ENCODE measurements around the gene ZWILCH. TPM values are rescaled to one million over a fixed set of nuclear protein-coding genes. Genes with fewer than 3 reads are reported as not detected.
A peak's percentile ranks its signal among the peaks of the same experiment; 100 is the strongest.

ZWILCH gene
- total and polyA plus RNA-seq, 4 donors: 1.5 to 11.3 (median 2.9) TPM

DNA sequence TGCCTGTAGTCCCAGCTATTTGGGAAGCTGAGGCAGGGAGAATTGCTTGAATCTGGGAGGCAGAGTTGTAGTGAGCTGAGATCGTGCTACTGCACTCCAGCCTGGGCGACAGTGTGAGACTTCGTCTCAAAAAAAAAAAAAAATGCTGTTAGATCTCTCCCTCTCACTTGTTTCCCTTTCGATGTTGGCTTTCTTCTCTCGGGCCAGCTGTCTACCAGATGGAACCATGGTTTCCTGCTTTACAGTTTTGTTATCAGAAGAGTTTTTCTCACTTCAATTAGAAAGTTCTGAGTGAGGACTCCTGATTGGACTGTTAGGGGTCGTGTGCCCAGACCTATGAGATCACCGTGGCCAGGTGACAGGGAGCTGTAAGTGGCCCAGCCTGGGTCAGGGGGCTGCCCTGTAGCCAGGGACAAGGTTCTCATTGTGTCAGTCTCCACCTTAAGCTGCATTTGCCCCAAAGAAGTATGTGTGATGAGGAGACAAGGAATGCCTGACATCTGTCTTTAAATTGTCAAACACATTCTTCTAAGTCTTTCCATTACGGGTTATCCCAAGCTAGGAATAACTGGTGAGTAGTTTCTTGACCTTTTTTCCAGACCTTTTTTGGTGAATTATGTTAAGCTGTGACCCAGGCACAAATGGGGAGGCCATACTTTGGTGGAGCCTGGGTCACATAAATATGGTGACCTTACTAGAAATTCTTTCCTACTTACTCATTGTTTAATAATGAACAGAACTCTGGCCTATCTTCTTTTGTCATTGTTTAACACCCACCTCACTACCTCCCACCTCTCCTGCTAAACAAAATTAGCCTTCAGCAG lies 32.7 kb upstream of the ZWILCH start:
- WGBS: 80% methylated on average over 8 of the region's 8 CpGs
- Histone ChIP-seq H3K4me3 (ENCODE audit: low read depth in 1 of 3, low read length in 3 of 3) (no peak overlapping the region), H3K27ac (ENCODE audit: low read depth in 1 of 2, low read length in 2 of 2) (peak overlapping the region in 1 of 2 donors; percentile 16), H3K27me3 (ENCODE audit: control insufficient read depth in 4 of 4, insufficient read depth in 4 of 4, low read length in 3 of 4) (no peaks in the 10 kb centered on the region), H3K9me3 (ENCODE audit: control insufficient read depth in 4 of 4, low read length in 3 of 4) (no peaks in the 10 kb centered on the region), H3K4me1 (ENCODE audit: control insufficient read depth in 4 of 4, insufficient read depth in 4 of 4, low read length in 3 of 4) (peaks cover 0 to 5% (median 4%) of the 10 kb centered on the region in 4 donors), H3K36me3 (ENCODE audit: control insufficient read depth in 4 of 4, insufficient read depth in 3 of 4, low read depth in 1 of 4, low read length in 3 of 4) (no peaks in the 10 kb centered on the region), H3K9ac (ENCODE audit: low read depth in 1 of 2, low read length in 2 of 2) (no peak overlapping the region)
- TF ChIP-seq NR2F2 (IDR thresholded peaks at IDR 0.05) (peak; percentile 29), JUND (IDR thresholded peaks at IDR 0.05) (peak in 1 of 2 donors; percentile 21)
- TF ChIP-seq, protein P1, sequence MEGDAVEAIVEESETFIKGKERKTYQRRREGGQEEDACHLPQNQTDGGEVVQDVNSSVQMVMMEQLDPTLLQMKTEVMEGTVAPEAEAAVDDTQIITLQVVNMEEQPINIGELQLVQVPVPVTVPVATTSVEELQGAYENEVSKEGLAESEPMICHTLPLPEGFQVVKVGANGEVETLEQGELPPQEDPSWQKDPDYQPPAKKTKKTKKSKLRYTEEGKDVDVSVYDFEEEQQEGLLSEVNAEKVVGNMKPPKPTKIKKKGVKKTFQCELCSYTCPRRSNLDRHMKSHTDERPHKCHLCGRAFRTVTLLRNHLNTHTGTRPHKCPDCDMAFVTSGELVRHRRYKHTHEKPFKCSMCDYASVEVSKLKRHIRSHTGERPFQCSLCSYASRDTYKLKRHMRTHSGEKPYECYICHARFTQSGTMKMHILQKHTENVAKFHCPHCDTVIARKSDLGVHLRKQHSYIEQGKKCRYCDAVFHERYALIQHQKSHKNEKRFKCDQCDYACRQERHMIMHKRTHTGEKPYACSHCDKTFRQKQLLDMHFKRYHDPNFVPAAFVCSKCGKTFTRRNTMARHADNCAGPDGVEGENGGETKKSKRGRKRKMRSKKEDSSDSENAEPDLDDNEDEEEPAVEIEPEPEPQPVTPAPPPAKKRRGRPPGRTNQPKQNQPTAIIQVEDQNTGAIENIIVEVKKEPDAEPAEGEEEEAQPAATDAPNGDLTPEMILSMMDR (IDR thresholded peaks at IDR 0.05; ENCODE audit: low read depth, low read length, missing input control): no peak
- DNase-seq (ENCODE audit: low spot score): no peak

DNA sequence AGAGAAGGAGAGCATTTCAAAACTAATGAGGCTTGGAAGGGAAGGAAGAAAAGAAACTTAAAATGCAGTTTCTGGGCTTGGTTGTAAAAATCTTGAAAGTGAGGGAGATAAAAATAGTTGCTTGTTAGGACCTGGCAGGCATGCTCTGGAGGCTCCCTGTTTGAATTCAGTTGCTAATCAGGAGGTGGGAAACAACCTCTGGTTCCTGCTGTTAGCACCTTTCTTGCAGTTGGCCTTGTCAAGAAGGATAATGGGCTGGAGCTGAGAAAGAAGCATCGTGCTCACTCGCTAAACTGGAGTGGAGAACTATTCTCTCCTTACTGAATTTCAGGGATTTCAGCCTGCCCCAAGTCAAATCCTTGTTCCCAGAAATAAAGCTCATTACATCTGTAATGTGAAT lies 31.0 kb upstream of the ZWILCH start:
- DNase-seq (ENCODE audit: low spot score): no peak
- Histone ChIP-seq H3K36me3 (ENCODE audit: control insufficient read depth in 4 of 4, insufficient read depth in 3 of 4, low read depth in 1 of 4, low read length in 3 of 4) (no peaks in the 10 kb centered on the region), H3K9ac (ENCODE audit: low read depth in 1 of 2, low read length in 2 of 2) (no peak overlapping the region), H3K27ac (ENCODE audit: low read depth in 1 of 2, low read length in 2 of 2) (no peak overlapping the region), H3K4me3 (ENCODE audit: low read depth in 1 of 3, low read length in 3 of 3) (no peak overlapping the region), H3K27me3 (ENCODE audit: control insufficient read depth in 4 of 4, insufficient read depth in 4 of 4, low read length in 3 of 4) (no peaks in the 10 kb centered on the region), H3K4me1 (ENCODE audit: control insufficient read depth in 4 of 4, insufficient read depth in 4 of 4, low read length in 3 of 4) (peaks cover 0 to 4% (median 2%) of the 10 kb centered on the region in 4 donors), H3K9me3 (ENCODE audit: control insufficient read depth in 4 of 4, low read length in 3 of 4) (no peaks in the 10 kb centered on the region)
- TF ChIP-seq, protein P2, sequence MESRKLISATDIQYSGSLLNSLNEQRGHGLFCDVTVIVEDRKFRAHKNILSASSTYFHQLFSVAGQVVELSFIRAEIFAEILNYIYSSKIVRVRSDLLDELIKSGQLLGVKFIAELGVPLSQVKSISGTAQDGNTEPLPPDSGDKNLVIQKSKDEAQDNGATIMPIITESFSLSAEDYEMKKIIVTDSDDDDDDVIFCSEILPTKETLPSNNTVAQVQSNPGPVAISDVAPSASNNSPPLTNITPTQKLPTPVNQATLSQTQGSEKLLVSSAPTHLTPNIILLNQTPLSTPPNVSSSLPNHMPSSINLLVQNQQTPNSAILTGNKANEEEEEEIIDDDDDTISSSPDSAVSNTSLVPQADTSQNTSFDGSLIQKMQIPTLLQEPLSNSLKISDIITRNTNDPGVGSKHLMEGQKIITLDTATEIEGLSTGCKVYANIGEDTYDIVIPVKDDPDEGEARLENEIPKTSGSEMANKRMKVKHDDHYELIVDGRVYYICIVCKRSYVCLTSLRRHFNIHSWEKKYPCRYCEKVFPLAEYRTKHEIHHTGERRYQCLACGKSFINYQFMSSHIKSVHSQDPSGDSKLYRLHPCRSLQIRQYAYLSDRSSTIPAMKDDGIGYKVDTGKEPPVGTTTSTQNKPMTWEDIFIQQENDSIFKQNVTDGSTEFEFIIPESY (IDR thresholded peaks at IDR 0.05): no peak
- TF ChIP-seq SP1 (IDR thresholded peaks at IDR 0.05): no peak
- 96% methylated on average over 2 of the region's 2 CpGs for WGBS

DNA sequence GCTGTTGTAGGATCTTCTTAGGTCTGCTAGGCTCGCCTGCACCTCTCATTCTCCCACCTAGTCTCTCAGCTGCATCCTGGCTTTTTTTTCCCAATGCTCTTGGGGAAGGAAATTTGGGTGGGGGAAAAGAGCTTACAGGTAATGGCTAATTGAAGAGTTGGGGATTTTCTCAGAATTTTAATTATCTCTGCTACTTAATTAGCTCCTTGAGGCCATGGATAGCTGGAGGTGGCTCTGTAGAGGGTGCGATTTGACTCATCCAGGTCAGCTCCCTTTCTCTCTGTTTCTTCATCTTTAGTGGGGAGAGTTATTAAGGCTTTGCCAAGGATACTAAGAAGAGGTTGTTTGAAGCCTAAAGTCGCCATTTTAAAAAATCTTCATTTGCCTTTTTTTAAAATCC lies 30.2 kb upstream of the ZWILCH start:
- Histone ChIP-seq H3K4me3 (ENCODE audit: low read depth in 1 of 3, low read length in 3 of 3) (no peak overlapping the region), H3K27me3 (ENCODE audit: control insufficient read depth in 4 of 4, insufficient read depth in 4 of 4, low read length in 3 of 4) (no peaks in the 10 kb centered on the region), H3K27ac (ENCODE audit: low read depth in 1 of 2, low read length in 2 of 2) (no peak overlapping the region), H3K4me1 (ENCODE audit: control insufficient read depth in 4 of 4, insufficient read depth in 4 of 4, low read length in 3 of 4) (peaks cover 0 to 4% (median 2%) of the 10 kb centered on the region in 4 donors), H3K9me3 (ENCODE audit: control insufficient read depth in 4 of 4, low read length in 3 of 4) (no peaks in the 10 kb centered on the region), H3K9ac (ENCODE audit: low read depth in 1 of 2, low read length in 2 of 2) (no peak overlapping the region), H3K36me3 (ENCODE audit: control insufficient read depth in 4 of 4, insufficient read depth in 3 of 4, low read depth in 1 of 4, low read length in 3 of 4) (no peaks in the 10 kb centered on the region)
- no peak for DNase-seq (ENCODE audit: low spot score)
- TF ChIP-seq RAD21 (IDR thresholded peaks at IDR 0.05) (no peak), HNF4G (IDR thresholded peaks at IDR 0.05) (no peak), EGR1 (IDR thresholded peaks at IDR 0.05; ENCODE audit: low read depth in 2 of 2) (no peak), FOXA1 (IDR thresholded peaks at IDR 0.05) (no peak), FOXA2 (IDR thresholded peaks at IDR 0.05) (no peak), JUND (IDR thresholded peaks at IDR 0.05) (no peak)
- TF ChIP-seq, protein P3, sequence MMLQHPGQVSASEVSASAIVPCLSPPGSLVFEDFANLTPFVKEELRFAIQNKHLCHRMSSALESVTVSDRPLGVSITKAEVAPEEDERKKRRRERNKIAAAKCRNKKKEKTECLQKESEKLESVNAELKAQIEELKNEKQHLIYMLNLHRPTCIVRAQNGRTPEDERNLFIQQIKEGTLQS (IDR thresholded peaks at IDR 0.05): no peak
- WGBS: 98% methylated on average over 3 of the region's 3 CpGs
